ENCODE data around the gene GAB2. TPM values are rescaled to one million over a fixed set of nuclear protein-coding genes. Genes with fewer than 3 reads are reported as not detected.

GAB2 gene
- polyA plus RNA-seq, 3 donors, result 2.8 to 39.4 (median 4.4) TPM

DNA sequence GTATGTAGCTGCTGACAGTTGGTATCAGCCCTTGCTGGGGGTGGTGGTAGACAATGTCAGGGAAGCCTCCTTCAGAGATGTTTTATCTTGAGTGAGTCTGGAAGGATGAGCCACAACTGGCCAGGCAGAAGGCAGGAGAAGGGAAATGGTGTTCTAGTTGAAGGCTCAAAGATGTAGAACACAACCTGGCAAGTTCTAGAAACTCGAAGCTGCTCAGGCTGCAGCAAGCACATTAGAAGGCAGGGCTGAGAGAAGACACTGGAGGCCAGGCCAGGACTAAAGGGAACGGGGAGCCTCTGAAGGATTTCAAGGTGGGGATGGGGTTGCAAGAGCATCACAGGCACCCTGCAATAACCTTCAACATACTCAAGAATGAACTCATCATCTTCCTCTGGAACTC lies 188.5 kb downstream of the GAB2 start:
- intact Hi-C loops (cut with micrococcal nuclease), result loop anchor here (2.0 to 10.0 kb wide), 3 partner anchors 43 to 336 kb away; no protein-coding TSS in a partner anchor
- peaks cover 31 to 51% of the 10 kb centered on the region in 2 donors for H3K36me3 ChIP-seq (replicated peaks in 1 of 2; ENCODE audit: control insufficient read depth in 1 of 2, insufficient read depth in 2 of 2, low read length in 2 of 2)
- peaks cover 16% of the 10 kb centered on the region for H3K79me2 ChIP-seq (ENCODE audit: insufficient read depth, low read length)
- peak overlapping the region in 1 of 2 donors; percentile 1 for H3K27ac ChIP-seq (ENCODE audit: low read depth in 1 of 2, low read length in 2 of 2)
- Mint-ChIP-seq H3K36me3 (peaks cover 53 to 54% of the 10 kb centered on the region in 2 donors), H3K27ac (peak overlapping the region in 4 of 7 donors; percentile 55 to 74 (median 69)), H3K4me1 (peaks cover 37% of the 10 kb centered on the region), H3K27me3 (ENCODE audit: low read depth in 3 of 3) (no peaks in the 10 kb centered on the region), H3K9me3 (no peaks in the 10 kb centered on the region), H3K4me3 (no peak overlapping the region)
- peaks cover 8 to 9% of the 10 kb centered on the region in 2 donors for H3K4me1 ChIP-seq (ENCODE audit: control insufficient read depth in 1 of 2, insufficient read depth in 2 of 2, low read length in 2 of 2)
- TF ChIP-seq, protein P1, sequence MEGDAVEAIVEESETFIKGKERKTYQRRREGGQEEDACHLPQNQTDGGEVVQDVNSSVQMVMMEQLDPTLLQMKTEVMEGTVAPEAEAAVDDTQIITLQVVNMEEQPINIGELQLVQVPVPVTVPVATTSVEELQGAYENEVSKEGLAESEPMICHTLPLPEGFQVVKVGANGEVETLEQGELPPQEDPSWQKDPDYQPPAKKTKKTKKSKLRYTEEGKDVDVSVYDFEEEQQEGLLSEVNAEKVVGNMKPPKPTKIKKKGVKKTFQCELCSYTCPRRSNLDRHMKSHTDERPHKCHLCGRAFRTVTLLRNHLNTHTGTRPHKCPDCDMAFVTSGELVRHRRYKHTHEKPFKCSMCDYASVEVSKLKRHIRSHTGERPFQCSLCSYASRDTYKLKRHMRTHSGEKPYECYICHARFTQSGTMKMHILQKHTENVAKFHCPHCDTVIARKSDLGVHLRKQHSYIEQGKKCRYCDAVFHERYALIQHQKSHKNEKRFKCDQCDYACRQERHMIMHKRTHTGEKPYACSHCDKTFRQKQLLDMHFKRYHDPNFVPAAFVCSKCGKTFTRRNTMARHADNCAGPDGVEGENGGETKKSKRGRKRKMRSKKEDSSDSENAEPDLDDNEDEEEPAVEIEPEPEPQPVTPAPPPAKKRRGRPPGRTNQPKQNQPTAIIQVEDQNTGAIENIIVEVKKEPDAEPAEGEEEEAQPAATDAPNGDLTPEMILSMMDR (IDR thresholded peaks at IDR 0.05), result no peak
- WGBS (ENCODE audit: insufficient coverage), result 100% methylated on average over 1 of the region's 2 CpGs
- no peaks in the 10 kb centered on the region for H3K27me3 ChIP-seq (ENCODE audit: control insufficient read depth in 2 of 2, insufficient read depth in 2 of 2, low read length in 2 of 2)
- H2AFZ ChIP-seq (ENCODE audit: insufficient read depth, low read depth, low read length, poor library complexity, severe bottlenecking), result no peak overlapping the region
- H3K4me2 ChIP-seq (replicated peaks; ENCODE audit: extremely low read depth, low read length, poor library complexity, severe bottlenecking), result no peak overlapping the region
- H4K20me1 ChIP-seq (ENCODE audit: insufficient read depth, low read length), result peaks cover 62% of the 10 kb centered on the region
- DNase-seq, result no peak
- no peak overlapping the region for H3K9ac ChIP-seq (ENCODE audit: insufficient read depth, low read length, poor library complexity, severe bottlenecking)
- H3K4me3 ChIP-seq (replicated peaks in 1 of 3; ENCODE audit: low read depth in 2 of 3, low read length in 3 of 3), result no peak overlapping the region
- no peaks in the 10 kb centered on the region for H3K9me3 ChIP-seq (replicated peaks in 1 of 2; ENCODE audit: control insufficient read depth in 1 of 2, insufficient read depth in 1 of 2, low read length in 2 of 2)

- DNase-seq, result peak; percentile 48 to 60 (median 56)
- Mint-ChIP-seq H3K4me1 (peaks cover 37% of the 10 kb centered on the region), H3K9me3 (no peaks in the 10 kb centered on the region), H3K4me3 (no peak overlapping the region), H3K27ac (peak overlapping the region in 2 of 7 donors; percentile 55 to 71), H3K27me3 (ENCODE audit: low read depth in 3 of 3) (no peaks in the 10 kb centered on the region), H3K36me3 (peaks cover 54 to 55% of the 10 kb centered on the region in 2 donors)
- H3K27me3 ChIP-seq (ENCODE audit: control insufficient read depth in 2 of 2, insufficient read depth in 2 of 2, low read length in 2 of 2), result no peaks in the 10 kb centered on the region
- H3K4me3 ChIP-seq (replicated peaks in 1 of 3; ENCODE audit: low read depth in 2 of 3, low read length in 3 of 3), result no peak overlapping the region
- H4K20me1 ChIP-seq (ENCODE audit: insufficient read depth, low read length), result peaks cover 64% of the 10 kb centered on the region
- WGBS (ENCODE audit: insufficient coverage), result 100% methylated on average over 1 of the region's 3 CpGs
- H3K9me3 ChIP-seq (replicated peaks in 1 of 2; ENCODE audit: control insufficient read depth in 1 of 2, insufficient read depth in 1 of 2, low read length in 2 of 2), result no peaks in the 10 kb centered on the region
- TF ChIP-seq, protein P1 (IDR thresholded peaks at IDR 0.05), result peak; percentile 68
- H2AFZ ChIP-seq (ENCODE audit: insufficient read depth, low read depth, low read length, poor library complexity, severe bottlenecking), result no peak overlapping the region
- intact Hi-C loops (cut with micrococcal nuclease), result loop anchor here (2.0 to 10.0 kb wide), 3 partner anchors 44 to 336 kb away; no protein-coding TSS in a partner anchor
- H3K27ac ChIP-seq (ENCODE audit: low read depth in 1 of 2, low read length in 2 of 2), result peak overlapping the region in 1 of 2 donors; percentile 23
- peaks cover 16% of the 10 kb centered on the region for H3K79me2 ChIP-seq (ENCODE audit: insufficient read depth, low read length)
- no peak overlapping the region for H3K9ac ChIP-seq (ENCODE audit: insufficient read depth, low read length, poor library complexity, severe bottlenecking)
- no peak overlapping the region for H3K4me2 ChIP-seq (replicated peaks; ENCODE audit: extremely low read depth, low read length, poor library complexity, severe bottlenecking)
- peaks cover 8 to 9% of the 10 kb centered on the region in 2 donors for H3K4me1 ChIP-seq (ENCODE audit: control insufficient read depth in 1 of 2, insufficient read depth in 2 of 2, low read length in 2 of 2)
- peaks cover 38 to 51% of the 10 kb centered on the region in 2 donors for H3K36me3 ChIP-seq (replicated peaks in 1 of 2; ENCODE audit: control insufficient read depth in 1 of 2, insufficient read depth in 2 of 2, low read length in 2 of 2)
Measured at GRCh38 chr11:78228467-78228866, 189.2 kb downstream of the GAB2 start.

Measured in CD14-positive monocyte (primary cell).